ENCODE measurements around the gene SYNE2.
"Not testable (repeated sequence)": the region's sequence is repeated elsewhere in the genome, so short reads cannot be mapped to it uniquely, and the experiment has no call there.

SYNE2 gene

GRCh38 chr14:63869940-63870752 lies 17.3 kb downstream of the SYNE2 start:
- DNase-seq = peak in 1 of 6 experiments; percentile 7

- not testable (repeated sequence) for DNase-seq
These were observed 17.9 kb downstream of the SYNE2 start for GRCh38 chr14:63870753-63871037.

GRCh38 chr14:63874223-63874622 lies 21.4 kb downstream of the SYNE2 start:
- DNase-seq = no peak

GRCh38 chr14:63875311-63875710 lies 22.5 kb downstream of the SYNE2 start:
- no peak for DNase-seq

- DNase-seq = no peak
These were observed 24.7 kb downstream of the SYNE2 start for GRCh38 chr14:63877550-63877939.

- no peak for DNase-seq
These were observed 25.2 kb downstream of the SYNE2 start for GRCh38 chr14:63878052-63878451.

- DNase-seq = no peak
These were observed 26.0 kb downstream of the SYNE2 start for GRCh38 chr14:63878792-63879191.

- no peak for DNase-seq
These were observed 29.1 kb downstream of the SYNE2 start for GRCh38 chr14:63881926-63882325.

GRCh38 chr14:63887899-63888298 lies 35.1 kb downstream of the SYNE2 start:
- DNase-seq = no peak

- DNase-seq = no peak
These were observed 37.7 kb downstream of the SYNE2 start for GRCh38 chr14:63890553-63890952.

GRCh38 chr14:63891148-63891975 lies 38.6 kb downstream of the SYNE2 start:
- DNase-seq = no peak

- no peak for DNase-seq
These were observed 39.5 kb downstream of the SYNE2 start for GRCh38 chr14:63892265-63892664.

GRCh38 chr14:63893701-63894458 lies 41.1 kb downstream of the SYNE2 start:
- DNase-seq = no peak

GRCh38 chr14:63895510-63895909 lies 42.7 kb downstream of the SYNE2 start:
- no peak for DNase-seq

- DNase-seq = no peak
These were observed 43.5 kb downstream of the SYNE2 start for GRCh38 chr14:63896278-63896720.

- DNase-seq = no peak
These were observed 44.9 kb downstream of the SYNE2 start for GRCh38 chr14:63897721-63898163.

- DNase-seq = no peak
These were observed 47.1 kb downstream of the SYNE2 start for GRCh38 chr14:63899953-63900352.

GRCh38 chr14:63901434-63902085 lies 48.8 kb downstream of the SYNE2 start:
- DNase-seq = no peak

GRCh38 chr14:63902375-63902976 lies 49.7 kb downstream of the SYNE2 start:
- no peak for DNase-seq

- no peak for DNase-seq
These were observed 51.9 kb downstream of the SYNE2 start for GRCh38 chr14:63904724-63905123.

- no peak for DNase-seq
These were observed 52.6 kb downstream of the SYNE2 start for GRCh38 chr14:63905370-63905769.

GRCh38 chr14:63908667-63909264 lies 56.0 kb downstream of the SYNE2 start:
- no peak for DNase-seq

Data from stimulated activated naive CD4-positive, alpha-beta T cell (primary cell).